OCI-LY3 (cell line): ENCODE data around the gene THUMPD2.

ENCODE experiments used
- H2AFZ ChIP-seq: fragments of 200-600, 300-600 bp; shearing (Covaris generic); 2 replicates; pipeline ENCODE4 v1.6.0; 2014; ENCODE audit warnings: antibody characterized with exemption, low read depth, low read length
- H3K27ac ChIP-seq: fragments of 200-600, 300-600 bp; sonication (generic); 2 replicates; pipeline ENCODE4 v1.5.1; 2014; ENCODE audit warnings: mild to moderate bottlenecking, low read length, moderate library complexity, mixed read lengths
- H3K27me3 ChIP-seq: fragments of 200-600, 300-600 bp; sonication (generic); 2 replicates; pipeline ENCODE4 v1.6.1; 2014; ENCODE audit warnings: low read depth, low read length, mixed read lengths
- H3K36me3 ChIP-seq: fragments of 200-600, 300-600 bp; sonication (generic); replicated peaks from 2 replicates; pipeline ENCODE3; 2014; ENCODE audit warnings: low read depth, low read length, mixed read lengths
- H3K4me1 ChIP-seq: fragments of 300-600, 200-600 bp; sonication (generic); 2 replicates; pipeline ENCODE4 v1.6.1; 2014; ENCODE audit warnings: low read length, mixed read lengths
- H3K4me2 ChIP-seq: fragments of 200-600, 300-600 bp; sonication (generic); 2 replicates; pipeline ENCODE4 v1.6.1; 2014; ENCODE audit warnings: low read length, mixed read lengths
- H3K4me3 ChIP-seq: fragments of 300-600, 200-600 bp; sonication (generic); 2 replicates; pipeline ENCODE4 v1.5.1; 2014; ENCODE audit warnings: antibody characterized with exemption, mild to moderate bottlenecking, low read length, moderate library complexity
- H3K79me2 ChIP-seq: fragments of 300-600, 200-600 bp; shearing (Covaris generic); 2 replicates; pipeline ENCODE4 v1.6.1; 2014; ENCODE audit warnings: mild to moderate bottlenecking, low read length, mixed read lengths
- H3K9ac ChIP-seq: fragments of 300-600, 200-600 bp; shearing (Covaris generic); 2 replicates; pipeline ENCODE4 v1.6.0; 2014; ENCODE audit warnings: mild to moderate bottlenecking, low read length, moderate library complexity
- H3K9me3 ChIP-seq: fragments of 200-600, 300-600 bp; shearing (Covaris generic); 2 replicates; pipeline ENCODE4 v1.6.1; 2014; ENCODE audit warnings: low read length, mixed read lengths; ENCODE audit not compliant: insufficient read depth
- H4K20me1 ChIP-seq: fragments of 200-600, 300-600 bp; sonication (generic); 2 replicates; pipeline ENCODE4 v1.6.1; 2016; ENCODE audit warnings: low read length, mixed read lengths; ENCODE audit not compliant: insufficient read depth
- CTCF ChIP-seq: fragments of 200-600, 300-600 bp; sonication (generic); IDR thresholded peaks from 2 replicates; pipeline ENCODE4 v1.5.1; 2014; ENCODE audit warnings: antibody characterized with exemption, low read length, low read depth
- EZH2phosphoT487 ChIP-seq: fragments of 200-600 bp; shearing (Covaris generic); IDR thresholded peaks from 2 replicates; pipeline ENCODE4 v1.6.1; 2018; ENCODE audit warnings: antibody characterized with exemption, mixed run types, low read depth

The THUMPD2 gene

GRCh38 chr2:39720970-39721369 lies 58.1 kb downstream of the THUMPD2 start:
- Histone ChIP-seq H4K20me1 (no peaks in the 10 kb centered on the region), H3K4me2 (no peak overlapping the region), H3K4me1 (no peaks in the 10 kb centered on the region), H3K79me2 (no peaks in the 10 kb centered on the region), H3K9me3 (no peaks in the 10 kb centered on the region), H3K36me3 (no peaks in the 10 kb centered on the region), H3K9ac (no peak overlapping the region), H3K27ac (no peak overlapping the region), H2AFZ (no peak overlapping the region), H3K4me3 (no peak overlapping the region), H3K27me3 (peaks cover 17% of the 10 kb centered on the region)
- TF ChIP-seq EZH2phosphoT487 (no peak), CTCF (no peak)

GRCh38 chr2:39719317-39719716 lies 59.7 kb downstream of the THUMPD2 start:
- Histone ChIP-seq H3K9ac (no peak overlapping the region), H4K20me1 (no peaks in the 10 kb centered on the region), H3K9me3 (no peaks in the 10 kb centered on the region), H3K27me3 (peaks cover 27% of the 10 kb centered on the region), H3K79me2 (no peaks in the 10 kb centered on the region), H3K4me1 (no peaks in the 10 kb centered on the region), H3K4me3 (no peak overlapping the region), H2AFZ (no peak overlapping the region), H3K27ac (no peak overlapping the region), H3K36me3 (no peaks in the 10 kb centered on the region), H3K4me2 (no peak overlapping the region)
- no peak for TF ChIP-seq EZH2phosphoT487
- no peak for TF ChIP-seq CTCF

- Histone ChIP-seq H3K4me2 (no peak overlapping the region), H3K36me3 (no peaks in the 10 kb centered on the region), H3K9ac (no peak overlapping the region), H3K4me3 (no peak overlapping the region), H3K4me1 (no peaks in the 10 kb centered on the region), H4K20me1 (no peaks in the 10 kb centered on the region), H3K27me3 (peaks cover 28% of the 10 kb centered on the region), H3K79me2 (no peaks in the 10 kb centered on the region), H3K27ac (no peak overlapping the region), H3K9me3 (no peaks in the 10 kb centered on the region), H2AFZ (no peak overlapping the region)
- TF ChIP-seq CTCF, result no peak
- TF ChIP-seq EZH2phosphoT487, result no peak
Measured at GRCh38 chr2:39718483-39718882, 60.6 kb downstream of the THUMPD2 start.

DNA sequence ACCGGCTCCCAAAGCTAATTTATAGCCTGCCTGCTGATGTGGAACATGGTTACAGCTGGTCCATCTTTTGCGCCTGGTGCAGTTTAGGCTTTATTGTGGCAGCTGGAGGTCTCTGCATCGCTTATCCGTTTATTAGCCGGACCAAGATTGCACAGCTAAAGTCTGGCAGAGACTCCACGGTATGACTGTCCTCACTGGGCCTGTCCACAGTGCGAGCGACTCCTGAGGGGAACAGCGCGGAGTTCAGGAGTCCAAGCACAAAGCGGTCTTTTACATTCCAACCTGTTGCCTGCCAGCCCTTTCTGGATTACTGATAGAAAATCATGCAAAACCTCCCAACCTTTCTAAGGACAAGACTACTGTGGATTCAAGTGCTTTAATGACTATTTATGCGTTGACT lies 62.0 kb downstream of the THUMPD2 start:
- H3K36me3 ChIP-seq, result no peaks in the 10 kb centered on the region
- no peaks in the 10 kb centered on the region for H3K4me1 ChIP-seq
- no peaks in the 10 kb centered on the region for H4K20me1 ChIP-seq
- peaks cover 27% of the 10 kb centered on the region for H3K27me3 ChIP-seq
- H2AFZ ChIP-seq, result no peak overlapping the region
- H3K4me2 ChIP-seq, result no peak overlapping the region
- no peak overlapping the region for H3K9ac ChIP-seq
- no peaks in the 10 kb centered on the region for H3K79me2 ChIP-seq
- no peak overlapping the region for H3K4me3 ChIP-seq
- TF ChIP-seq CTCF (no peak), EZH2phosphoT487 (no peak)
- no peak overlapping the region for H3K27ac ChIP-seq
- H3K9me3 ChIP-seq, result no peaks in the 10 kb centered on the region
